Endodermal cell (in vitro differentiated cells): ENCODE measurements around the gene IGF2R. TPM values are rescaled to one million over a fixed set of nuclear protein-coding genes. Genes with fewer than 3 reads are reported as not detected.

ENCODE experiments used
- DNase-seq: peaks from one replicate; pipeline ENCODE4 v3.0.0-alpha.2; 2017
- H3K27ac ChIP-seq: 2 replicates; pipeline ENCODE4 v1.5.1; 2013; ENCODE audit warnings: mild to moderate bottlenecking, low read depth, low read length, moderate library complexity
- H3K27me3 ChIP-seq: 2 replicates; pipeline ENCODE4 v1.6.1; 2013; ENCODE audit warnings: mild to moderate bottlenecking, low read length, moderate library complexity; ENCODE audit not compliant: insufficient read depth, control insufficient read depth, poor library complexity, severe bottlenecking
- H3K36me3 ChIP-seq: 2 replicates; pipeline ENCODE4 v1.7.0; 2013; ENCODE audit warnings: mild to moderate bottlenecking, low read length, moderate library complexity; ENCODE audit not compliant: control insufficient read depth, insufficient read depth
- H3K4me1 ChIP-seq: one replicate; pipeline ENCODE4 v1.7.0; 2013; ENCODE audit warnings: low read length; ENCODE audit not compliant: control insufficient read depth, insufficient read depth
- H3K4me3 ChIP-seq: 2 replicates; pipeline ENCODE4 v1.5.1; 2013; ENCODE audit warnings: mild to moderate bottlenecking, low read length, moderate library complexity
- H3K9ac ChIP-seq: 2 replicates; pipeline ENCODE4 v1.6.1; 2013; ENCODE audit warnings: mild to moderate bottlenecking, low read length, moderate library complexity; ENCODE audit not compliant: poor library complexity, severe bottlenecking; ENCODE audit errors: extremely low read depth
- H3K9me3 ChIP-seq: 2 replicates; pipeline ENCODE4 v1.6.1; 2013; ENCODE audit warnings: mild to moderate bottlenecking, low read length, moderate library complexity; ENCODE audit not compliant: control insufficient read depth
- H3K27ac Mint-ChIP-seq: 2 replicates; pipeline ENCODE4 v1.8.0; 2020; ENCODE audit warnings: mixed read lengths
- H3K27me3 Mint-ChIP-seq: 2 replicates; pipeline ENCODE4 v1.8.0; 2021; ENCODE audit warnings: mild to moderate bottlenecking, mixed read lengths; ENCODE audit not compliant: insufficient read depth
- H3K36me3 Mint-ChIP-seq: 2 replicates; pipeline ENCODE4 v1.8.0; 2020; ENCODE audit warnings: low read depth, mixed read lengths
- H3K4me1 Mint-ChIP-seq: 2 replicates; pipeline ENCODE4 v1.8.0; 2020; ENCODE audit warnings: mixed read lengths
- H3K4me3 Mint-ChIP-seq: 2 replicates; pipeline ENCODE4 v1.8.0; 2020; ENCODE audit warnings: mild to moderate bottlenecking, moderate library complexity, mixed read lengths
- H3K9me3 Mint-ChIP-seq: 2 replicates; pipeline ENCODE4 v1.8.0; 2020; ENCODE audit warnings: mild to moderate bottlenecking, mixed read lengths
- CTCF ChIP-seq: fragments of 200-600 bp; sonication (generic); conservative IDR thresholded peaks from 2 replicates; pipeline ENCODE4 v1.5.0; 2021; ENCODE audit warnings: antibody characterized with exemption, mild to moderate bottlenecking
- WGBS, 2 experiments: methylation state at CpG; one replicate each; pipeline versions ENCODE4 v1.1.5 to v1.1.7; 2013; ENCODE audit warnings: missing lambda C conversion rate in 2 of 2, mixed read lengths in 1 of 2; ENCODE audit not compliant: insufficient coverage in 1 of 2, insufficient read length in 1 of 2; 5-methylcytosine and 5-hydroxymethylcytosine counted together
- total RNA-seq, 2 donors: library from RNA; stranded (reverse); fragmentation: NEBNext Ultra II Directional in 1 of 2; extraction: Animal tissue kit (Norgen Biotek cat#: 25700) in 1 of 2; gene quantifications; 2 replicates in 1 of 2; 3 replicates in 1 of 2; pipeline ENCODE4 v1.2.1, GENCODE V29; 2021

IGF2R gene
- total RNA-seq, 2 donors from 2014 or later: 103 to 130 TPM

- no peak overlapping the region for H3K4me3 Mint-ChIP-seq
- Histone ChIP-seq H3K9me3 (no peaks in the 10 kb centered on the region), H3K4me3 (no peak overlapping the region), H3K27me3 (no peaks in the 10 kb centered on the region), H3K27ac (no peak overlapping the region), H3K4me1 (no peaks in the 10 kb centered on the region), H3K36me3 (peaks cover 89% of the 10 kb centered on the region), H3K9ac (no peak overlapping the region)
- peak overlapping the region; percentile 33 for H3K27ac Mint-ChIP-seq
- 93 to 94% methylated on average over 5 to 7 of the region's 7 CpGs for WGBS, 2 experiments
- no peaks in the 10 kb centered on the region for H3K4me1 Mint-ChIP-seq
- H3K27me3 Mint-ChIP-seq: no peaks in the 10 kb centered on the region
- peak; percentile 31 for DNase-seq
- H3K36me3 Mint-ChIP-seq: peaks cover 78% of the 10 kb centered on the region
- no peaks in the 10 kb centered on the region for H3K9me3 Mint-ChIP-seq
- TF ChIP-seq CTCF: no peak
Observed at GRCh38 chr6:160054913-160055312, 86.0 kb downstream of the IGF2R start.

- Histone ChIP-seq H3K4me1 (no peaks in the 10 kb centered on the region), H3K36me3 (peaks cover 89% of the 10 kb centered on the region), H3K4me3 (no peak overlapping the region), H3K27ac (no peak overlapping the region), H3K9me3 (no peaks in the 10 kb centered on the region), H3K27me3 (no peaks in the 10 kb centered on the region), H3K9ac (no peak overlapping the region)
- Mint-ChIP-seq H3K27me3 (no peaks in the 10 kb centered on the region), H3K4me1 (no peaks in the 10 kb centered on the region), H3K36me3 (peaks cover 74% of the 10 kb centered on the region), H3K27ac (no peak overlapping the region), H3K9me3 (no peaks in the 10 kb centered on the region), H3K4me3 (no peak overlapping the region)
- 90 to 96% methylated on average over 3 to 5 of the region's 5 CpGs for WGBS, 2 experiments
- no peak for DNase-seq
- no peak for TF ChIP-seq CTCF
Observed at GRCh38 chr6:160055378-160055777, 86.5 kb downstream of the IGF2R start.

- peaks cover 74% of the 10 kb centered on the region for H3K36me3 Mint-ChIP-seq
- Histone ChIP-seq H3K9ac (no peak overlapping the region), H3K27ac (no peak overlapping the region), H3K9me3 (no peaks in the 10 kb centered on the region), H3K4me1 (no peaks in the 10 kb centered on the region), H3K27me3 (no peaks in the 10 kb centered on the region), H3K4me3 (no peak overlapping the region), H3K36me3 (peaks cover 89% of the 10 kb centered on the region)
- no peak for DNase-seq
- no peak overlapping the region for H3K27ac Mint-ChIP-seq
- no peak overlapping the region for H3K4me3 Mint-ChIP-seq
- H3K9me3 Mint-ChIP-seq: no peaks in the 10 kb centered on the region
- no peaks in the 10 kb centered on the region for H3K4me1 Mint-ChIP-seq
- TF ChIP-seq CTCF: no peak
- WGBS, 2 experiments: 89 to 93% methylated on average over 3 to 6 of the region's 6 CpGs
- no peaks in the 10 kb centered on the region for H3K27me3 Mint-ChIP-seq
Observed at GRCh38 chr6:160055813-160056212, 86.9 kb downstream of the IGF2R start.
